ENCODE results near the gene PNN.
"Not testable (repeated sequence)": the region's sequence is repeated elsewhere in the genome, so short reads cannot be mapped to it uniquely, and the experiment has no call there.

The PNN gene

GRCh38 chr14:39229601-39230110 lies 54.6 kb downstream of the PNN start:
- DNase-seq = no peak

GRCh38 chr14:39230416-39231035 lies 55.5 kb downstream of the PNN start:
- DNase-seq = no peak

- DNase-seq = not testable (repeated sequence)
Observed at GRCh38 chr14:39231751-39232553, 56.9 kb downstream of the PNN start.

Measured in activated naive CD4-positive, alpha-beta T cell (primary cell).